H9 (cell line): ENCODE results near the gene GPX7. TPM values are rescaled to one million over a fixed set of nuclear protein-coding genes. Genes with fewer than 3 reads are reported as not detected.

Source experiments
- DNase-seq: peaks from one replicate; pipeline ENCODE4 v3.0.0-alpha.2; 2017
- H2AFZ ChIP-seq: one replicate; pipeline ENCODE4 v1.6.1; 2013; ENCODE audit warnings: mild to moderate bottlenecking, low read length, control low read depth, moderate library complexity
- H2AK5ac ChIP-seq: 2 replicates; pipeline ENCODE4 v1.6.1; 2013; ENCODE audit warnings: low read length, control low read depth, mixed read lengths; ENCODE audit not compliant: insufficient read length
- H2BK120ac ChIP-seq: one replicate; pipeline ENCODE4 v1.6.1; 2013; ENCODE audit warnings: low read depth, mild to moderate bottlenecking, low read length, control low read depth, inconsistent platforms; ENCODE audit not compliant: poor library complexity, severe bottlenecking
- H2BK12ac ChIP-seq: 2 replicates; pipeline ENCODE4 v1.6.1; 2013; ENCODE audit warnings: low read length, control low read depth, mixed read lengths, low read depth; ENCODE audit not compliant: insufficient read length
- H2BK15ac ChIP-seq: 2 replicates; pipeline ENCODE4 v1.6.1; 2013; ENCODE audit warnings: low read depth, low read length, control low read depth
- H2BK20ac ChIP-seq: one replicate; pipeline ENCODE4 v1.6.1; 2013; ENCODE audit warnings: low read depth, mild to moderate bottlenecking, low read length, control low read depth, inconsistent platforms; ENCODE audit not compliant: poor library complexity, severe bottlenecking
- H2BK5ac ChIP-seq: 2 replicates; pipeline ENCODE4 v1.6.1; 2013; ENCODE audit warnings: low read length, control low read depth, mixed read lengths; ENCODE audit not compliant: insufficient read length
- H3K14ac ChIP-seq: 2 replicates; pipeline ENCODE4 v1.6.1; 2013; ENCODE audit warnings: low read length, control low read depth; ENCODE audit not compliant: insufficient read depth
- H3K18ac ChIP-seq: 2 replicates; pipeline ENCODE4 v1.6.1; 2013; ENCODE audit warnings: low read depth, mild to moderate bottlenecking, mixed read lengths, low read length, control low read depth; ENCODE audit not compliant: insufficient read length
- H3K23ac ChIP-seq: 2 replicates; pipeline ENCODE4 v1.6.1; 2013; ENCODE audit warnings: low read length, control low read depth, mixed read lengths, low read depth; ENCODE audit not compliant: insufficient read length
- H3K23me2 ChIP-seq: 2 replicates; pipeline ENCODE4 v1.6.1; 2013; ENCODE audit warnings: low read depth, mild to moderate bottlenecking, mixed read lengths, low read length, control low read depth; ENCODE audit not compliant: insufficient read length, poor library complexity, severe bottlenecking
- H3K27ac ChIP-seq: 2 replicates; pipeline ENCODE4 v1.5.1; 2013; ENCODE audit warnings: low read length, control low read depth, mixed read lengths, low read depth; ENCODE audit not compliant: insufficient read length
- H3K27me3 ChIP-seq: 2 replicates; pipeline ENCODE4 v1.6.1; 2013; ENCODE audit warnings: low read length, control low read depth, inconsistent platforms; ENCODE audit not compliant: insufficient read depth
- H3K4ac ChIP-seq: 2 replicates; pipeline ENCODE4 v1.6.1; 2013; ENCODE audit warnings: low read depth, mild to moderate bottlenecking, control low read depth, inconsistent platforms, low read length, moderate library complexity
- H3K4me1 ChIP-seq: 2 replicates; pipeline ENCODE4 v1.6.1; 2013; ENCODE audit warnings: low read length, control low read depth, inconsistent platforms; ENCODE audit not compliant: insufficient read depth
- H3K4me2 ChIP-seq: 2 replicates; pipeline ENCODE4 v1.6.1; 2013; ENCODE audit warnings: low read length, control low read depth, mixed read lengths; ENCODE audit not compliant: insufficient read length, insufficient read depth
- H3K56ac ChIP-seq: 2 replicates; pipeline ENCODE4 v1.6.1; 2013; ENCODE audit warnings: low read depth, mild to moderate bottlenecking, mixed read lengths, low read length, control low read depth; ENCODE audit not compliant: insufficient read length
- H3K79me1 ChIP-seq: 2 replicates; pipeline ENCODE4 v1.6.1; 2013; ENCODE audit warnings: low read depth, mild to moderate bottlenecking, moderate library complexity, low read length, control low read depth, inconsistent platforms; ENCODE audit not compliant: insufficient read depth, poor library complexity, severe bottlenecking
- H3K79me2 ChIP-seq: 2 replicates; pipeline ENCODE4 v1.6.1; 2013; ENCODE audit warnings: low read length, control low read depth, inconsistent platforms; ENCODE audit not compliant: insufficient read depth
- H3K9ac ChIP-seq: 2 replicates; pipeline ENCODE4 v1.6.1; 2013; ENCODE audit warnings: low read length, control low read depth, mixed read lengths; ENCODE audit not compliant: insufficient read length; ENCODE audit errors: extremely low read depth
- H3K9me3 ChIP-seq: one replicate; pipeline ENCODE4 v1.6.1; 2013; ENCODE audit warnings: low read depth, low read length, inconsistent platforms; ENCODE audit not compliant: control insufficient read depth
- H3T11ph ChIP-seq: one replicate; pipeline ENCODE4 v1.6.1; 2013; ENCODE audit warnings: mild to moderate bottlenecking, low read length, control low read depth, inconsistent platforms
- H4K20me1 ChIP-seq: one replicate; pipeline ENCODE4 v1.6.1; 2013; ENCODE audit not compliant: control insufficient read depth, insufficient read length, insufficient read depth
- H4K5ac ChIP-seq: 2 replicates; pipeline ENCODE4 v1.6.1; 2013; ENCODE audit warnings: low read depth, mild to moderate bottlenecking, mixed read lengths, low read length, control low read depth; ENCODE audit not compliant: insufficient read length
- H4K8ac ChIP-seq: replicated peaks from 2 replicates; pipeline ENCODE4 v1.6.1; 2013; ENCODE audit warnings: low read length, control low read depth, mixed read lengths, low read depth; ENCODE audit not compliant: insufficient read length
- H4K91ac ChIP-seq: 2 replicates; pipeline ENCODE4 v1.6.1; 2013; ENCODE audit warnings: low read depth, mild to moderate bottlenecking, moderate library complexity, mixed read lengths, low read length, control low read depth; ENCODE audit not compliant: insufficient read length
- H3K27ac Mint-ChIP-seq, 3 experiments: 2 replicates in 2 of 3; 3 replicates in 1 of 3; pipeline ENCODE4 v1.8.0; 2020 to 2021; ENCODE audit warnings: mixed read lengths in 3 of 3, mild to moderate bottlenecking in 1 of 3, moderate library complexity in 1 of 3
- H3K27me3 Mint-ChIP-seq: 2 replicates; pipeline ENCODE4 v1.8.0; 2021; ENCODE audit warnings: low read depth, mild to moderate bottlenecking, moderate library complexity, mixed read lengths
- H3K36me3 Mint-ChIP-seq, 3 experiments: 2 replicates in 2 of 3; 3 replicates in 1 of 3; pipeline ENCODE4 v1.8.0; 2020 to 2021; ENCODE audit warnings: low read depth in 3 of 3, mixed read lengths in 3 of 3; ENCODE audit not compliant: insufficient read depth in 1 of 3
- H3K4me1 Mint-ChIP-seq, 2 experiments: 2 replicates each; pipeline ENCODE4 v1.8.0; 2020; ENCODE audit warnings: mixed read lengths in 2 of 2
- H3K4me3 Mint-ChIP-seq, 2 experiments: 2 replicates in 1 of 2; 3 replicates in 1 of 2; pipeline ENCODE4 v1.8.0; 2020 to 2021; ENCODE audit warnings: mild to moderate bottlenecking in 2 of 2, mixed read lengths in 2 of 2, moderate library complexity in 1 of 2
- H3K9me3 Mint-ChIP-seq, 2 experiments: 2 replicates in 1 of 2; 3 replicates in 1 of 2; pipeline ENCODE4 v1.8.0; 2020; ENCODE audit warnings: mild to moderate bottlenecking in 2 of 2, mixed read lengths in 2 of 2, moderate library complexity in 1 of 2
- WGBS: extraction: QIAGEN DNeasy Blood & Tissue Kit; methylation state at CpG from one replicate; pipeline ENCODE4 v1.1.7; 2013; ENCODE audit warnings: missing lambda C conversion rate, low lambda C conversion rate, mixed read lengths; ENCODE audit not compliant: insufficient read length; ENCODE audit errors: extremely low coverage; 5-methylcytosine and 5-hydroxymethylcytosine counted together
- total RNA-seq: library from RNA; stranded (reverse); gene quantifications from 2 replicates; pipeline ENCODE4 v1.2.1, GENCODE V29; 2021
- TF ChIP-seq, protein P1 (sequence below): fragments of 200-600 bp; sonication (generic); conservative IDR thresholded peaks from 3 replicates; pipeline ENCODE4 v1.8.0; 2021; ENCODE audit warnings: antibody characterized with exemption, mild to moderate bottlenecking

The GPX7 gene
- total RNA-seq, 1 experiment from 2014 or later = 12.1 TPM

DNA sequence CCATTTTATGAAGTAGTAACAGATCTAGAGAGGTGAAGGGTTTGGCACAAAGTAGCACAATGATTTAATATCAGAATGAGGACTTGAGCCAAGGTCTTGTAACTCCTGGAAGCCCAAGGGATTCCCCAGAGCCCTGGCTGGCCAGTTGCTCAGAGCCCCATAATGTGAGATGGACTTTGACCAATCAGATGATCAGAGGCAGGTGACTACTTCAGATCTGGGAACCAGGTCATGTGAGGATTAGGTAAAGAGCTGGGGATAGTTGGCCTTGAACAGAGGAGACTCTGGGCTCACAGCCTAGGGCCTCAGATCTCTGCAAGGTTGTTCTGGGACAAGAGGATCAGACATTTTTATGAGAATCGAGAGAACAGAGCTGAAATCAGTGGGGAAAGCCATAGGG lies 49.7 kb downstream of the GPX7 start:
- no peak overlapping the region for H3K4me2 ChIP-seq
- peaks cover 0 to 6% of the 10 kb centered on the region in 2 experiments; a peak in 2 of 4 replicates for H3K4me1 Mint-ChIP-seq

More for the DNA sequence above, 49.7 kb downstream of the GPX7 start:
- Histone ChIP-seq H3T11ph (no peak overlapping the region), H2BK5ac (no peak overlapping the region), H4K5ac (no peak overlapping the region), H3K9me3 (no peaks in the 10 kb centered on the region), H3K23ac (no peak overlapping the region), H4K91ac (no peak overlapping the region), H4K20me1 (no peaks in the 10 kb centered on the region), H3K4ac (no peak overlapping the region), H3K79me2 (no peaks in the 10 kb centered on the region), H3K27ac (no peak overlapping the region), H4K8ac (no peak overlapping the region), H3K56ac (no peak overlapping the region), H3K23me2 (no peaks in the 10 kb centered on the region), H2BK15ac (no peak overlapping the region), H3K4me1 (no peaks in the 10 kb centered on the region), H3K27me3 (no peaks in the 10 kb centered on the region), H2AK5ac (no peak overlapping the region), H3K14ac (no peak overlapping the region), H3K9ac (no peak overlapping the region), H2BK12ac (no peak overlapping the region), H2BK120ac (no peak overlapping the region), H3K79me1 (no peaks in the 10 kb centered on the region), H2BK20ac (no peak overlapping the region), H3K18ac (no peak overlapping the region), H2AFZ (no peak overlapping the region)
- Mint-ChIP-seq H3K27me3 (peaks cover 2% of the 10 kb centered on the region; the same call in 1 of the 2 replicates), H3K9me3 (no peaks in the 10 kb centered on the region), H3K4me3 (no peak overlapping the region), H3K36me3 (no peaks in the 10 kb centered on the region), H3K27ac (no peak overlapping the region)
- DNase-seq = no peak
- no CpG with 5 or more reads among the region's 1 CpG for WGBS
- TF ChIP-seq, protein P1, sequence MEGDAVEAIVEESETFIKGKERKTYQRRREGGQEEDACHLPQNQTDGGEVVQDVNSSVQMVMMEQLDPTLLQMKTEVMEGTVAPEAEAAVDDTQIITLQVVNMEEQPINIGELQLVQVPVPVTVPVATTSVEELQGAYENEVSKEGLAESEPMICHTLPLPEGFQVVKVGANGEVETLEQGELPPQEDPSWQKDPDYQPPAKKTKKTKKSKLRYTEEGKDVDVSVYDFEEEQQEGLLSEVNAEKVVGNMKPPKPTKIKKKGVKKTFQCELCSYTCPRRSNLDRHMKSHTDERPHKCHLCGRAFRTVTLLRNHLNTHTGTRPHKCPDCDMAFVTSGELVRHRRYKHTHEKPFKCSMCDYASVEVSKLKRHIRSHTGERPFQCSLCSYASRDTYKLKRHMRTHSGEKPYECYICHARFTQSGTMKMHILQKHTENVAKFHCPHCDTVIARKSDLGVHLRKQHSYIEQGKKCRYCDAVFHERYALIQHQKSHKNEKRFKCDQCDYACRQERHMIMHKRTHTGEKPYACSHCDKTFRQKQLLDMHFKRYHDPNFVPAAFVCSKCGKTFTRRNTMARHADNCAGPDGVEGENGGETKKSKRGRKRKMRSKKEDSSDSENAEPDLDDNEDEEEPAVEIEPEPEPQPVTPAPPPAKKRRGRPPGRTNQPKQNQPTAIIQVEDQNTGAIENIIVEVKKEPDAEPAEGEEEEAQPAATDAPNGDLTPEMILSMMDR = no peak
